OCI-LY7 (cell line): ENCODE data around the gene CXorf49.

Experiments
- EZH2phosphoT487 ChIP-seq: fragments of 200-600 bp; sonication (generic); IDR thresholded peaks from 2 replicates; pipeline ENCODE4 v1.6.1; 2018; ENCODE audit warnings: low read depth, borderline replicate concordance, mild to moderate bottlenecking, mixed run types, antibody characterized with exemption, low read length, moderate library complexity, mixed read lengths
- TF ChIP-seq, protein P1 (sequence below): fragments of 200-600 bp; sonication (generic); conservative IDR thresholded peaks from 2 replicates; pipeline ENCODE4 v1.5.1; 2014; ENCODE audit warnings: mild to moderate bottlenecking, antibody characterized with exemption, low read length, moderate library complexity, mixed read lengths

- TF ChIP-seq EZH2phosphoT487, result no peak
- TF ChIP-seq, protein P1, sequence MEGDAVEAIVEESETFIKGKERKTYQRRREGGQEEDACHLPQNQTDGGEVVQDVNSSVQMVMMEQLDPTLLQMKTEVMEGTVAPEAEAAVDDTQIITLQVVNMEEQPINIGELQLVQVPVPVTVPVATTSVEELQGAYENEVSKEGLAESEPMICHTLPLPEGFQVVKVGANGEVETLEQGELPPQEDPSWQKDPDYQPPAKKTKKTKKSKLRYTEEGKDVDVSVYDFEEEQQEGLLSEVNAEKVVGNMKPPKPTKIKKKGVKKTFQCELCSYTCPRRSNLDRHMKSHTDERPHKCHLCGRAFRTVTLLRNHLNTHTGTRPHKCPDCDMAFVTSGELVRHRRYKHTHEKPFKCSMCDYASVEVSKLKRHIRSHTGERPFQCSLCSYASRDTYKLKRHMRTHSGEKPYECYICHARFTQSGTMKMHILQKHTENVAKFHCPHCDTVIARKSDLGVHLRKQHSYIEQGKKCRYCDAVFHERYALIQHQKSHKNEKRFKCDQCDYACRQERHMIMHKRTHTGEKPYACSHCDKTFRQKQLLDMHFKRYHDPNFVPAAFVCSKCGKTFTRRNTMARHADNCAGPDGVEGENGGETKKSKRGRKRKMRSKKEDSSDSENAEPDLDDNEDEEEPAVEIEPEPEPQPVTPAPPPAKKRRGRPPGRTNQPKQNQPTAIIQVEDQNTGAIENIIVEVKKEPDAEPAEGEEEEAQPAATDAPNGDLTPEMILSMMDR, result no peak
These were observed 51.6 kb downstream of the CXorf49 start for GRCh38 chrX:71666240-71667223.
